GM23338 (cell line): ENCODE measurements around the gene ST8SIA1. TPM values are rescaled to one million over a fixed set of nuclear protein-coding genes. Genes with fewer than 3 reads are reported as not detected.

Source experiments
- ATAC-seq: fragments of 200-7000 bp; cut with Tn5 transposase; 3 replicates; pipeline ENCODE4 v1.9.1; 2020
- DNase-seq: peaks from one replicate; pipeline ENCODE4 v3.0.0-alpha.2; 2015; ENCODE audit warnings: low spot score
- H2AFZ ChIP-seq: fragments of 200-600 bp; sonication (generic); 2 replicates; pipeline ENCODE4 v1.8.0; 2016; ENCODE audit warnings: antibody characterized with exemption, mild to moderate bottlenecking, moderate library complexity
- H3F3A ChIP-seq: fragments of 200-600 bp; sonication (generic); replicated peaks from 2 replicates; pipeline ENCODE4 v1.8.0; 2017; ENCODE audit warnings: antibody characterized with exemption, mixed run types, low read depth
- H3K27ac ChIP-seq: fragments of 200-600 bp; sonication (generic); 2 replicates; pipeline ENCODE4 v1.6.1; 2016; ENCODE audit warnings: low read depth
- H3K27me3 ChIP-seq: fragments of 200-600 bp; sonication (generic); 2 replicates; pipeline ENCODE4 v1.8.0; 2016; ENCODE audit warnings: mild to moderate bottlenecking, mixed run types, moderate library complexity; ENCODE audit not compliant: insufficient read depth
- H3K36me3 ChIP-seq: fragments of 200-600 bp; sonication (generic); 2 replicates; pipeline ENCODE4 v1.8.0; 2016; ENCODE audit warnings: mild to moderate bottlenecking; ENCODE audit not compliant: insufficient read depth
- H3K4me1 ChIP-seq: fragments of 200-600 bp; sonication (generic); 2 replicates; pipeline ENCODE4 v1.8.0; 2016; ENCODE audit warnings: mild to moderate bottlenecking, moderate library complexity; ENCODE audit not compliant: insufficient read depth
- H3K4me2 ChIP-seq: fragments of 200-600 bp; sonication (generic); 2 replicates; pipeline ENCODE4 v1.7.1; 2017; ENCODE audit warnings: mixed run types
- H3K4me3 ChIP-seq: fragments of 200-600 bp; sonication (generic); 2 replicates; pipeline ENCODE4 v1.6.1; 2016; ENCODE audit warnings: mixed run types
- H3K79me2 ChIP-seq: fragments of 200-600 bp; sonication (generic); replicated peaks from 2 replicates; pipeline ENCODE4 v1.8.0; 2017; ENCODE audit warnings: mild to moderate bottlenecking; ENCODE audit not compliant: insufficient read depth
- H3K9me2 ChIP-seq: fragments of 200-600 bp; sonication (generic); 2 replicates; pipeline ENCODE4 v1.8.0; 2017; ENCODE audit not compliant: insufficient read depth
- H4K20me1 ChIP-seq: fragments of 200-600 bp; sonication (generic); replicated peaks from 2 replicates; pipeline ENCODE4 v1.8.0; 2017; ENCODE audit warnings: mild to moderate bottlenecking; ENCODE audit not compliant: insufficient read depth
- H3K27ac Mint-ChIP-seq: 2 replicates; pipeline ENCODE4 v1.8.0; 2020; ENCODE audit warnings: inconsistent platforms, mild to moderate bottlenecking, moderate library complexity, mixed read lengths
- H3K27me3 Mint-ChIP-seq: 3 replicates; pipeline ENCODE4 v1.8.0; 2022; ENCODE audit warnings: low read depth, mild to moderate bottlenecking, moderate library complexity, mixed read lengths, inconsistent platforms; ENCODE audit not compliant: insufficient read depth, poor library complexity
- H3K36me3 Mint-ChIP-seq: 3 replicates; pipeline ENCODE4 v1.8.0; 2021; ENCODE audit warnings: low read depth, mild to moderate bottlenecking, inconsistent platforms, moderate library complexity, mixed read lengths
- H3K4me1 Mint-ChIP-seq: 3 replicates; pipeline ENCODE4 v1.8.0; 2020; ENCODE audit warnings: mild to moderate bottlenecking, inconsistent platforms, mixed read lengths
- H3K4me3 Mint-ChIP-seq: 3 replicates; pipeline ENCODE4 v1.8.0; 2021; ENCODE audit warnings: moderate library complexity, mild to moderate bottlenecking, inconsistent platforms, mixed read lengths
- H3K9me3 Mint-ChIP-seq: 3 replicates; pipeline ENCODE4 v1.8.0; 2020; ENCODE audit warnings: moderate library complexity, mild to moderate bottlenecking, inconsistent platforms, mixed read lengths
- CREB1 ChIP-seq: fragments of 250-450 bp; sonication (Bioruptor Pico); IDR thresholded peaks from 2 replicates; pipeline ENCODE4 v1.5.0; 2020; ENCODE audit warnings: low read depth, mild to moderate bottlenecking, moderate library complexity
- EZH2 ChIP-seq: fragments of 200-600 bp; sonication (generic); IDR thresholded peaks from one replicate; pipeline ENCODE4 v1.8.0; 2017; ENCODE audit warnings: antibody characterized with exemption, mild to moderate bottlenecking, low read depth; ENCODE audit not compliant: unreplicated experiment
- EZH2phosphoT487 ChIP-seq: fragments of 200-600 bp; sonication (generic); IDR thresholded peaks from one replicate; pipeline ENCODE4 v1.8.1; 2018; ENCODE audit warnings: antibody characterized with exemption; ENCODE audit not compliant: unreplicated experiment
- JUNB ChIP-seq: IDR thresholded peaks from one replicate; pipeline ENCODE4 v1.6.1; 2016; ENCODE audit warnings: antibody characterized with exemption; ENCODE audit not compliant: unreplicated experiment
- NANOG ChIP-seq: IDR thresholded peaks from 2 replicates; pipeline ENCODE4 v1.6.1; 2016; ENCODE audit warnings: antibody characterized with exemption, borderline replicate concordance
- POLR2AphosphoS5 ChIP-seq: IDR thresholded peaks from 2 replicates; pipeline ENCODE4 v1.6.1; 2016; ENCODE audit warnings: antibody characterized with exemption, low read depth
- STAT1 ChIP-seq: IDR thresholded peaks from one replicate; pipeline ENCODE4 v1.6.1; 2016; ENCODE audit warnings: antibody characterized with exemption; ENCODE audit not compliant: unreplicated experiment
- ZNF114 ChIP-seq: fragments of 250-450 bp; sonication (Bioruptor Pico); IDR thresholded peaks from 2 replicates; pipeline ENCODE4 v1.5.0; 2020; ENCODE audit warnings: mild to moderate bottlenecking, moderate library complexity
- ZNF331 ChIP-seq: fragments of 250-450 bp; sonication (Bioruptor Pico); IDR thresholded peaks from 2 replicates; pipeline ENCODE4 v1.5.0; 2020; ENCODE audit warnings: low read depth, mild to moderate bottlenecking, moderate library complexity
- polyA plus RNA-seq: library from polyadenylated mRNA; unstranded; fragments of >200 nt; fragmentation: Nextera tagmentation; extraction: Ambion mirVana; gene quantifications from 2 replicates; pipeline ENCODE4 v1.2.1, GENCODE V29; 2016
- total RNA-seq: library from RNA; depleted of rRNA; stranded (reverse); fragments of >200 nt; shearing (Covaris generic); gene quantifications from 2 replicates; pipeline ENCODE4 v1.2.3, GENCODE V29; 2014
- TF ChIP-seq, protein P1 (sequence below): fragments of 250-450 bp; sonication (Bioruptor Pico); IDR thresholded peaks from 2 replicates; pipeline ENCODE4 v1.5.0; 2020; ENCODE audit warnings: mild to moderate bottlenecking, moderate library complexity
- TF ChIP-seq, protein P2 (sequence below): IDR thresholded peaks from one replicate; pipeline ENCODE4 v1.6.1; 2018; ENCODE audit warnings: antibody characterized with exemption; ENCODE audit not compliant: unreplicated experiment

The ST8SIA1 gene
- total and polyA plus RNA-seq, 2 experiments from 2014 or later, result 2.5 to 5.1 TPM

DNA sequence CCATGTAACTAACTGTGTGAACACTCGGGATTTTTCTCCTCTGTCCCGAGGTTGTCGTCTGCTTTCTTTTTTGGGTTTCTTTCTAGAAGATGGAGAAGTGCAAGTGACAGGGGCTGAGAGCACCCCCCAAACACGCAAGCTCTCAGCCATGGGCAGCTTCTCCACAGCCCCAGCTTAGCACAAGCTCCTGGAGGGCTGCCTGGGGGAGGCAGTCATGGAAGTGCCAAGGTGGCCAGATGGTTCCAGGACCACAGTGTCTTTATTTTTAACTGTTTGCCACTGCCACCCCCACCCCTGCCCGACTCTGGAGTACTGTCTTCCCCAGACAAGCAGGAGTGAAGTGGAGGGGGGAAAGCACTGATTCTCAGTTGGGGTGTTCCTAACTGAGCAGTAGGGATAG lies 58.2 kb downstream of the ST8SIA1 start:
- no peaks in the 10 kb centered on the region for H3F3A ChIP-seq

DNA sequence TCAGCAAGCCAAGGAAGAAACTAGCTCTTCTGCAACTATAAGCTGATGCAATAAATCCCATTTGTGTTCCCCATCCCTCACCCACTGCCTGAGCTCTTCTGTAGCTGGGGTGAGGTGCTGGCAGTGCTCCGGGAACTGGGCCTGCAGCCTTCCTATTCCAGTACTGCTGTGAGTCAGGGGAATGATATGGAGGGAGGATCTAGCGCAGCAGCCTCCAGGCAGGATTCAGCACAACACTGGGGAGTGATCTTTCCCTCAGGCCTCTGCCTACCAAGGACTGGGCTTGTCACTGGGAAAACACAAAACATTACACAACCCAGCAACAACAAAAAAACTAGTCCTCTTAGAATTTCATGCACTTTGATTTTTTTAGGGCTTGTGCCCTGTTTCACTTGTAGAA lies 58.7 kb downstream of the ST8SIA1 start:
- Mint-ChIP-seq H3K36me3 (peaks cover 3% of the 10 kb centered on the region; the same call in 2 of the 3 replicates), H3K27me3 (no peaks in the 10 kb centered on the region), H3K27ac (no peak overlapping the region), H3K9me3 (peaks cover 4% of the 10 kb centered on the region; the same call in 2 of the 3 replicates), H3K4me1 (no peaks in the 10 kb centered on the region), H3K4me3 (no peak overlapping the region)
- Histone ChIP-seq H3K36me3 (no peaks in the 10 kb centered on the region), H4K20me1 (no peaks in the 10 kb centered on the region), H3K27me3 (no peaks in the 10 kb centered on the region), H3K4me3 (no peak overlapping the region), H3K9me2 (0 out of 2 replicates have a peak, but pooled peaks cover 13% of the 10 kb centered on the region), H3F3A (no peaks in the 10 kb centered on the region), H3K27ac (no peak overlapping the region), H3K4me2 (no peak overlapping the region), H3K79me2 (no peaks in the 10 kb centered on the region), H2AFZ (peak overlapping the region; percentile 38; the same call in 1 of the 2 replicates), H3K4me1 (no peaks in the 10 kb centered on the region)
- DNase-seq (no peak), ATAC-seq (peak; percentile 53)
- TF ChIP-seq JUNB (no peak), EZH2 (no peak), EZH2phosphoT487 (no peak), STAT1 (no peak), NANOG (no peak), ZNF331 (CRISPR knock-in tag) (no peak), POLR2AphosphoS5 (no peak), ZNF114 (CRISPR knock-in tag) (no peak), CREB1 (CRISPR knock-in tag) (no peak)
- TF ChIP-seq, protein P1, sequence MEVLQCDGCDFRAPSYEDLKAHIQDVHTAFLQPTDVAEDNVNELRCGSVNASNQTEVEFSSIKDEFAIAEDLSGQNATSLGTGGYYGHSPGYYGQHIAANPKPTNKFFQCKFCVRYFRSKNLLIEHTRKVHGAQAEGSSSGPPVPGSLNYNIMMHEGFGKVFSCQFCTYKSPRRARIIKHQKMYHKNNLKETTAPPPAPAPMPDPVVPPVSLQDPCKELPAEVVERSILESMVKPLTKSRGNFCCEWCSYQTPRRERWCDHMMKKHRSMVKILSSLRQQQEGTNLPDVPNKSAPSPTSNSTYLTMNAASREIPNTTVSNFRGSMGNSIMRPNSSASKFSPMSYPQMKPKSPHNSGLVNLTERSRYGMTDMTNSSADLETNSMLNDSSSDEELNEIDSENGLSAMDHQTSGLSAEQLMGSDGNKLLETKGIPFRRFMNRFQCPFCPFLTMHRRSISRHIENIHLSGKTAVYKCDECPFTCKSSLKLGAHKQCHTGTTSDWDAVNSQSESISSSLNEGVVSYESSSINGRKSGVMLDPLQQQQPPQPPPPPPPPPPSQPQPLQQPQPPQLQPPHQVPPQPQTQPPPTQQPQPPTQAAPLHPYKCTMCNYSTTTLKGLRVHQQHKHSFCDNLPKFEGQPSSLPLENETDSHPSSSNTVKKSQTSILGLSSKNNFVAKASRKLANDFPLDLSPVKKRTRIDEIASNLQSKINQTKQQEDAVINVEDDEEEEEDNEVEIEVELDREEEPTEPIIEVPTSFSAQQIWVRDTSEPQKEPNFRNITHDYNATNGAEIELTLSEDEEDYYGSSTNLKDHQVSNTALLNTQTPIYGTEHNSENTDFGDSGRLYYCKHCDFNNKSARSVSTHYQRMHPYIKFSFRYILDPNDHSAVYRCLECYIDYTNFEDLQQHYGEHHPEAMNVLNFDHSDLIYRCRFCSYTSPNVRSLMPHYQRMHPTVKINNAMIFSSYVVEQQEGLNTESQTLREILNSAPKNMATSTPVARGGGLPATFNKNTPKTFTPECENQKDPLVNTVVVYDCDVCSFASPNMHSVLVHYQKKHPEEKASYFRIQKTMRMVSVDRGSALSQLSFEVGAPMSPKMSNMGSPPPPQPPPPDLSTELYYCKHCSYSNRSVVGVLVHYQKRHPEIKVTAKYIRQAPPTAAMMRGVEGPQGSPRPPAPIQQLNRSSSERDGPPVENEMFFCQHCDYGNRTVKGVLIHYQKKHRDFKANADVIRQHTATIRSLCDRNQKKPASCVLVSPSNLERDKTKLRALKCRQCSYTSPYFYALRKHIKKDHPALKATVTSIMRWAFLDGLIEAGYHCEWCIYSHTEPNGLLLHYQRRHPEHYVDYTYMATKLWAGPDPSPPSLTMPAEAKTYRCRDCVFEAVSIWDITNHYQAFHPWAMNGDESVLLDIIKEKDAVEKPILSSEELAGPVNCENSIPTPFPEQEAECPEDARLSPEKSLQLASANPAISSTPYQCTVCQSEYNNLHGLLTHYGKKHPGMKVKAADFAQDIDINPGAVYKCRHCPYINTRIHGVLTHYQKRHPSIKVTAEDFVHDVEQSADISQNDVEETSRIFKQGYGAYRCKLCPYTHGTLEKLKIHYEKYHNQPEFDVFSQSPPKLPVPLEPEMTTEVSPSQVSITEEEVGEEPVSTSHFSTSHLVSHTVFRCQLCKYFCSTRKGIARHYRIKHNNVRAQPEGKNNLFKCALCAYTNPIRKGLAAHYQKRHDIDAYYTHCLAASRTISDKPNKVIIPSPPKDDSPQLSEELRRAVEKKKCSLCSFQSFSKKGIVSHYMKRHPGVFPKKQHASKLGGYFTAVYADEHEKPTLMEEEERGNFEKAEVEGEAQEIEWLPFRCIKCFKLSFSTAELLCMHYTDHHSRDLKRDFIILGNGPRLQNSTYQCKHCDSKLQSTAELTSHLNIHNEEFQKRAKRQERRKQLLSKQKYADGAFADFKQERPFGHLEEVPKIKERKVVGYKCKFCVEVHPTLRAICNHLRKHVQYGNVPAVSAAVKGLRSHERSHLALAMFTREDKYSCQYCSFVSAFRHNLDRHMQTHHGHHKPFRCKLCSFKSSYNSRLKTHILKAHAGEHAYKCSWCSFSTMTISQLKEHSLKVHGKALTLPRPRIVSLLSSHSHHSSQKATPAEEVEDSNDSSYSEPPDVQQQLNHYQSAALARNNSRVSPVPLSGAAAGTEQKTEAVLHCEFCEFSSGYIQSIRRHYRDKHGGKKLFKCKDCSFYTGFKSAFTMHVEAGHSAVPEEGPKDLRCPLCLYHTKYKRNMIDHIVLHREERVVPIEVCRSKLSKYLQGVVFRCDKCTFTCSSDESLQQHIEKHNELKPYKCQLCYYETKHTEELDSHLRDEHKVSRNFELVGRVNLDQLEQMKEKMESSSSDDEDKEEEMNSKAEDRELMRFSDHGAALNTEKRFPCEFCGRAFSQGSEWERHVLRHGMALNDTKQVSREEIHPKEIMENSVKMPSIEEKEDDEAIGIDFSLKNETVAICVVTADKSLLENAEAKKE (CRISPR knock-in tag), result no peak
- TF ChIP-seq, protein P2, sequence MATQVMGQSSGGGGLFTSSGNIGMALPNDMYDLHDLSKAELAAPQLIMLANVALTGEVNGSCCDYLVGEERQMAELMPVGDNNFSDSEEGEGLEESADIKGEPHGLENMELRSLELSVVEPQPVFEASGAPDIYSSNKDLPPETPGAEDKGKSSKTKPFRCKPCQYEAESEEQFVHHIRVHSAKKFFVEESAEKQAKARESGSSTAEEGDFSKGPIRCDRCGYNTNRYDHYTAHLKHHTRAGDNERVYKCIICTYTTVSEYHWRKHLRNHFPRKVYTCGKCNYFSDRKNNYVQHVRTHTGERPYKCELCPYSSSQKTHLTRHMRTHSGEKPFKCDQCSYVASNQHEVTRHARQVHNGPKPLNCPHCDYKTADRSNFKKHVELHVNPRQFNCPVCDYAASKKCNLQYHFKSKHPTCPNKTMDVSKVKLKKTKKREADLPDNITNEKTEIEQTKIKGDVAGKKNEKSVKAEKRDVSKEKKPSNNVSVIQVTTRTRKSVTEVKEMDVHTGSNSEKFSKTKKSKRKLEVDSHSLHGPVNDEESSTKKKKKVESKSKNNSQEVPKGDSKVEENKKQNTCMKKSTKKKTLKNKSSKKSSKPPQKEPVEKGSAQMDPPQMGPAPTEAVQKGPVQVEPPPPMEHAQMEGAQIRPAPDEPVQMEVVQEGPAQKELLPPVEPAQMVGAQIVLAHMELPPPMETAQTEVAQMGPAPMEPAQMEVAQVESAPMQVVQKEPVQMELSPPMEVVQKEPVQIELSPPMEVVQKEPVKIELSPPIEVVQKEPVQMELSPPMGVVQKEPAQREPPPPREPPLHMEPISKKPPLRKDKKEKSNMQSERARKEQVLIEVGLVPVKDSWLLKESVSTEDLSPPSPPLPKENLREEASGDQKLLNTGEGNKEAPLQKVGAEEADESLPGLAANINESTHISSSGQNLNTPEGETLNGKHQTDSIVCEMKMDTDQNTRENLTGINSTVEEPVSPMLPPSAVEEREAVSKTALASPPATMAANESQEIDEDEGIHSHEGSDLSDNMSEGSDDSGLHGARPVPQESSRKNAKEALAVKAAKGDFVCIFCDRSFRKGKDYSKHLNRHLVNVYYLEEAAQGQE, result no peak

More for the DNA sequence above, 58.2 kb downstream of the ST8SIA1 start:
- peaks cover 4% of the 10 kb centered on the region; the same call in 2 of the 3 replicates for H3K9me3 Mint-ChIP-seq
- H3K4me3 ChIP-seq, result no peak overlapping the region
- H4K20me1 ChIP-seq, result no peaks in the 10 kb centered on the region
- no peak overlapping the region for H3K27ac ChIP-seq
- no peaks in the 10 kb centered on the region for H3K4me1 ChIP-seq
- no peak for TF ChIP-seq POLR2AphosphoS5
- H3K4me2 ChIP-seq, result no peak overlapping the region
- ATAC-seq, result no peak
- no peak overlapping the region for H3K4me3 Mint-ChIP-seq
- H3K9me2 ChIP-seq, result 0 out of 2 replicates have a peak, but pooled peaks cover 13% of the 10 kb centered on the region
- H2AFZ ChIP-seq, result no peak overlapping the region
- H3K79me2 ChIP-seq, result no peaks in the 10 kb centered on the region
- H3K27me3 Mint-ChIP-seq, result no peaks in the 10 kb centered on the region
- DNase-seq, result no peak
- no peaks in the 10 kb centered on the region for H3K36me3 ChIP-seq
- H3K27me3 ChIP-seq, result no peaks in the 10 kb centered on the region
- peaks cover 3% of the 10 kb centered on the region; the same call in 2 of the 3 replicates for H3K36me3 Mint-ChIP-seq
- no peak overlapping the region for H3K27ac Mint-ChIP-seq
- H3K4me1 Mint-ChIP-seq, result no peaks in the 10 kb centered on the region
